H1 (cell line): Measurements from ENCODE around the gene OR5K3. TPM values are rescaled to one million over a fixed set of nuclear protein-coding genes. Genes with fewer than 3 reads are reported as not detected.

ENCODE experiments used
- CHD2 ChIP-seq: IDR thresholded peaks from 2 replicates; pipeline ENCODE4 v1.6.1; 2012; ENCODE audit warnings: low read length, improper control_type of control experiment
- EGR1 ChIP-seq: IDR thresholded peaks from 2 replicates; pipeline ENCODE4 v1.6.1; 2011; ENCODE audit warnings: low read depth, low read length, borderline replicate concordance
- EP300 ChIP-seq, 2 experiments: IDR thresholded peaks; 1 replicate in 1 of 2; 2 replicates in 1 of 2; pipeline ENCODE4 v1.6.1; 2011 to 2012; ENCODE audit warnings: low read depth in 2 of 2, low read length in 2 of 2, mild to moderate bottlenecking in 2 of 2, borderline replicate concordance in 1 of 2, inconsistent platforms in 1 of 2, moderate library complexity in 1 of 2
- HDAC6 ChIP-seq: IDR thresholded peaks from one replicate; pipeline ENCODE4 v1.7.1; 2012; ENCODE audit warnings: low read depth, mild to moderate bottlenecking, inconsistent platforms, low read length, moderate library complexity
- SP4 ChIP-seq: IDR thresholded peaks from 2 replicates; pipeline ENCODE4 v1.6.1; 2012; ENCODE audit warnings: low read length, inconsistent platforms
- TBP ChIP-seq: IDR thresholded peaks from 2 replicates; pipeline ENCODE4 v1.6.1; 2011; ENCODE audit warnings: low read depth, low read length, improper control_type of control experiment
- polyA plus RNA-seq, 7 experiments: library from polyadenylated mRNA; depleted of rRNA in 3 of 7; stranded (reverse) in 5 of 7; unstranded in 2 of 7; fragments of >200 nt in 5 of 7; fragments of 200-250 nt in 2 of 7; gene quantifications; 1 replicate in 5 of 7; 2 replicates in 1 of 7; 4 replicates in 1 of 7; pipeline versions ENCODE4 v1.2.1 to v1.2.3, GENCODE V29; 2011 to 2013; ENCODE audit warnings: missing spikeins in 2 of 7, mixed read lengths in 2 of 7
- total RNA-seq: library from RNA; stranded (reverse); fragmentation: NEBNext Ultra II Directional; extraction: Animal tissue kit (Norgen Biotek cat#: 25700); gene quantifications from 2 replicates; pipeline ENCODE4 v1.2.1, GENCODE V29; 2021

The OR5K3 gene
- total and polyA plus RNA-seq, 2 of the 8 experiments (the other 6 are each of a cell fraction or from before 2014, with no cell fraction given) = not detected

GRCh38 chr3:98390366-98390765 lies at the start of gene OR5K3 (continued):
- TF ChIP-seq CHD2 (no peak), TBP (no peak), EGR1 (no peak), EP300 (IDR thresholded peaks at IDR 0.05; ENCODE audit: borderline replicate concordance in 1 of 2, low read depth in 2 of 2, low read length in 2 of 2) (no peak), SP4 (no peak), HDAC6 (no peak)
- TF ChIP-seq, all 59 proteins: peak for 0
